ENCODE data around the gene CDH13.

DNA sequence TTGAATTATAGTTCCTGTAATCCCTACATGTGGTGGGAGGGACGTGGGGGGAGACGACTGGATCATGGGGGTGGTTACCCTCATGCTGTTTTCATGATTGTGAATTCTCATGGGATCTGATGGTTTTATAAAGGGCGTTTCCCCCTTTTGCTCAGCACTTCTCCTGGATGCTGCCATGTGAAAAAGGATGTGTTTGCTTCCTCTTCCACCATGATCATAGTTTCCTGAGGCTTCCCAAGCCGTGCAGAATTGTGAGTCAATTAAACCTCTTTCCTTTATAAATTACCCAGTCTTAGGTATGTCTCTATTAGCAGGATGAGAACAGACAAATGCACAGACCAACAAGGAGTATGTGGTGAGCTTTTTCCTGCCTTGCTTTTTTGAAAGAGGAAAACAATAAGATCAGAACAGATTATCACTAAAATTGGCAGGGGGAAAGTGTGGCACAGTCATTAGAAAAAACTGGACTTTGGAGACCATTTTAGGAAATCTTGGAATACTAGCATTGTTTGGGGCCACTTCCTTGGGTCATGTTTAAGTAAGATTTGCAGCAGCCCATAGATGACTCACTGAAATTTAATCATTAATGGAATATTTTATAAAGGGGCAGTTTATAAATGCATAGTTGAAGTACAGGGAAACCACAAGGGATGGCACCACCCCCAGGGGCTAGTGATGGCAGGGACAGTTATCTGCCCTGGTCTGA, 352.8 kb downstream of the CDH13 start:
- TF ChIP-seq, protein P1, sequence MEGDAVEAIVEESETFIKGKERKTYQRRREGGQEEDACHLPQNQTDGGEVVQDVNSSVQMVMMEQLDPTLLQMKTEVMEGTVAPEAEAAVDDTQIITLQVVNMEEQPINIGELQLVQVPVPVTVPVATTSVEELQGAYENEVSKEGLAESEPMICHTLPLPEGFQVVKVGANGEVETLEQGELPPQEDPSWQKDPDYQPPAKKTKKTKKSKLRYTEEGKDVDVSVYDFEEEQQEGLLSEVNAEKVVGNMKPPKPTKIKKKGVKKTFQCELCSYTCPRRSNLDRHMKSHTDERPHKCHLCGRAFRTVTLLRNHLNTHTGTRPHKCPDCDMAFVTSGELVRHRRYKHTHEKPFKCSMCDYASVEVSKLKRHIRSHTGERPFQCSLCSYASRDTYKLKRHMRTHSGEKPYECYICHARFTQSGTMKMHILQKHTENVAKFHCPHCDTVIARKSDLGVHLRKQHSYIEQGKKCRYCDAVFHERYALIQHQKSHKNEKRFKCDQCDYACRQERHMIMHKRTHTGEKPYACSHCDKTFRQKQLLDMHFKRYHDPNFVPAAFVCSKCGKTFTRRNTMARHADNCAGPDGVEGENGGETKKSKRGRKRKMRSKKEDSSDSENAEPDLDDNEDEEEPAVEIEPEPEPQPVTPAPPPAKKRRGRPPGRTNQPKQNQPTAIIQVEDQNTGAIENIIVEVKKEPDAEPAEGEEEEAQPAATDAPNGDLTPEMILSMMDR (IDR thresholded peaks at IDR 0.05), result no peak
- no peak for TF ChIP-seq POLR2A (IDR thresholded peaks at IDR 0.05)

All from body of pancreas (tissue), 4 donors.